ENCODE measurements around the gene OTOGL. TPM values are rescaled to one million over a fixed set of nuclear protein-coding genes. Genes with fewer than 3 reads are reported as not detected.

The OTOGL gene
- polyA plus RNA-seq, 2 of the 4 experiments (the other 2 are of a cell fraction): 0.04 TPM; not detected in 1

DNA sequence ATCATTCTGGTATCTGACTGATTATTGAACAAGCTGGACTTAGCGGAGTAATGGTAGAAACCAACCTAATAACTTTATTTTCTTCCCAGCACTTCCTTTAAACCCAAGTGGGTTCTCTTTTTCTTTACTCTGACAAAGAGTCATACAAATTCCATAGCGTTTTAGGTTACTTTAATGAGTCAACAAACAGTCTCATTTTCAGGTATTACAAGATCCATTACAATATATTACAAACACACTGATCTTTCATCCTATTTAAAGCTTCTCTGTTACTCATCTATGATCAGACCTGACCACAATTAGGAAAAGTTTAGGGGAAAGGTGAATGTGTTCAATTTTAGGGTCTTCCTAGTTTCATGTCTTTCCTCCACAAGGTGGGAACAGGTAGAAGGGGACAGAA lies 305.3 kb downstream of the OTOGL start:
- H3K27ac ChIP-seq: no peak overlapping the region
- WGBS (ENCODE audit: missing lambda C conversion rate): 36% methylated on average over 2 of the region's 2 CpGs
- TF ChIP-seq, protein P1, sequence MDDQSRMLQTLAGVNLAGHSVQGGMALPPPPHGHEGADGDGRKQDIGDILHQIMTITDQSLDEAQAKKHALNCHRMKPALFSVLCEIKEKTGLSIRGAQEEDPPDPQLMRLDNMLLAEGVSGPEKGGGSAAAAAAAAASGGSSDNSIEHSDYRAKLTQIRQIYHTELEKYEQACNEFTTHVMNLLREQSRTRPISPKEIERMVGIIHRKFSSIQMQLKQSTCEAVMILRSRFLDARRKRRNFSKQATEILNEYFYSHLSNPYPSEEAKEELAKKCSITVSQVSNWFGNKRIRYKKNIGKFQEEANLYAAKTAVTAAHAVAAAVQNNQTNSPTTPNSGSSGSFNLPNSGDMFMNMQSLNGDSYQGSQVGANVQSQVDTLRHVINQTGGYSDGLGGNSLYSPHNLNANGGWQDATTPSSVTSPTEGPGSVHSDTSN (IDR thresholded peaks at IDR 0.05): no peak
- no peak for TF ChIP-seq ZC3H11A (IDR thresholded peaks at IDR 0.05)
- no peak for TF ChIP-seq TFCP2L1 (CRISPR knock-in tag; IDR thresholded peaks at IDR 0.05)
- no peak for TF ChIP-seq JUNB (IDR thresholded peaks at IDR 0.05)
- TF ChIP-seq NPAS2 (CRISPR knock-in tag; IDR thresholded peaks at IDR 0.05; ENCODE audit: borderline replicate concordance): no peak
- TF ChIP-seq SREBF2 (IDR thresholded peaks at IDR 0.05): no peak
- TF ChIP-seq, protein P2, sequence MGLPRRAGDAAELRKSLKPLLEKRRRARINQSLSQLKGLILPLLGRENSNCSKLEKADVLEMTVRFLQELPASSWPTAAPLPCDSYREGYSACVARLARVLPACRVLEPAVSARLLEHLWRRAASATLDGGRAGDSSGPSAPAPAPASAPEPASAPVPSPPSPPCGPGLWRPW (IDR thresholded peaks at IDR 0.05): no peak
- no peak for TF ChIP-seq NR3C1 (IDR thresholded peaks at IDR 0.05)
- TF ChIP-seq MAFK (IDR thresholded peaks at IDR 0.05; ENCODE audit: partially characterized antibody): no peak
- no peak for TF ChIP-seq EHMT2 (IDR thresholded peaks at IDR 0.05; ENCODE audit: low read depth)
- no peak for TF ChIP-seq CHD2 (IDR thresholded peaks at IDR 0.05; ENCODE audit: low read length, partially characterized antibody)
- TF ChIP-seq, protein P3, sequence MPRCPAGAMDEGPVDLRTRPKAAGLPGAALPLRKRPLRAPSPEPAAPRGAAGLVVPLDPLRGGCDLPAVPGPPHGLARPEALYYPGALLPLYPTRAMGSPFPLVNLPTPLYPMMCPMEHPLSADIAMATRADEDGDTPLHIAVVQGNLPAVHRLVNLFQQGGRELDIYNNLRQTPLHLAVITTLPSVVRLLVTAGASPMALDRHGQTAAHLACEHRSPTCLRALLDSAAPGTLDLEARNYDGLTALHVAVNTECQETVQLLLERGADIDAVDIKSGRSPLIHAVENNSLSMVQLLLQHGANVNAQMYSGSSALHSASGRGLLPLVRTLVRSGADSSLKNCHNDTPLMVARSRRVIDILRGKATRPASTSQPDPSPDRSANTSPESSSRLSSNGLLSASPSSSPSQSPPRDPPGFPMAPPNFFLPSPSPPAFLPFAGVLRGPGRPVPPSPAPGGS (IDR thresholded peaks at IDR 0.05): no peak
- no peak for TF ChIP-seq MAZ (IDR thresholded peaks at IDR 0.05; ENCODE audit: borderline replicate concordance, low read depth, low read length)
- no peak for TF ChIP-seq RARB (CRISPR knock-in tag; IDR thresholded peaks at IDR 0.05)
- TF ChIP-seq MYC (IDR thresholded peaks at IDR 0.05; ENCODE audit: borderline replicate concordance, low read length): no peak
- no peak for TF ChIP-seq CBX2 (IDR thresholded peaks at IDR 0.05; ENCODE audit: borderline replicate concordance, low read depth)
- TF ChIP-seq CBX8 (IDR thresholded peaks at IDR 0.05): no peak
- DNase-seq (ENCODE audit: low read depth in 1 of 2, low spot score in 1 of 2) (no peak), FAIRE-seq (no peak), ATAC-seq (no peak)
- no peaks in the 10 kb centered on the region for H3K9me3 ChIP-seq
- CTCF ChIA-PET: no interaction called here
- POLR2A ChIA-PET: no interaction called here
- no peaks in the 10 kb centered on the region for H3K4me1 ChIP-seq
- H3K4me2 ChIP-seq: no peak overlapping the region
- H3K4me3 ChIP-seq: no peak overlapping the region

DNA sequence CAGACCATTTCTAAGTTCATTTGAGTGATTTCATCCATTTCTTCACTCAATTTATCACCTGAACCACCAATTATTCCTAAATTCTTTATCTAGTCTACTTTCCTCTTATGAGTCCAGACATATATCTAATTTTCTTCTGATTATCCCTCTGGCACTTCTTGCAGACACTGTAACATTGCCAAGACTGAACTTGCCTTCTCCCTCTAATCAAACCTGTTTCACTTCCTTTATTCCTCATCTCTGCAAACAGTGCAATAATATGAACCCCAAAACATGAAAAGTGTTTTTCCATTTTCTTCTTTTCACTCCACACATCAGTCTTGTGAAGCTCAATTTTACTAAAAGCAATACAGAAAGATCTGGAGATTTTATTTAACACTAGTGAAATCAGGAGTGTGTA lies 306.9 kb downstream of the OTOGL start:
- no peak for ATAC-seq
- POLR2A ChIA-PET: no interaction called here
- DNase-seq (ENCODE audit: low read depth in 1 of 2, low spot score in 1 of 2): no peak
- Histone ChIP-seq H3K4me3 (no peak overlapping the region), H3K4me1 (no peaks in the 10 kb centered on the region), H3K4me2 (no peak overlapping the region), H3K9me3 (no peaks in the 10 kb centered on the region), H3K27ac (no peak overlapping the region)
- TF ChIP-seq KDM5A (IDR thresholded peaks at IDR 0.05) (no peak), TP53 (CRISPR knock-in tag; IDR thresholded peaks at IDR 0.05) (no peak), KDM1A (IDR thresholded peaks at IDR 0.05; ENCODE audit: low read depth) (no peak), SMC3 (IDR thresholded peaks at IDR 0.05) (no peak), GATA3 (IDR thresholded peaks at IDR 0.05; ENCODE audit: borderline replicate concordance) (no peak), HOXB13 (CRISPR knock-in tag; IDR thresholded peaks at IDR 0.05; ENCODE audit: low read depth) (no peak), CBX8 (IDR thresholded peaks at IDR 0.05) (no peak), ZNF302 (CRISPR knock-in tag; IDR thresholded peaks at IDR 0.05) (no peak)
- CTCF ChIA-PET: no interaction called here
- FAIRE-seq: no peak

DNA sequence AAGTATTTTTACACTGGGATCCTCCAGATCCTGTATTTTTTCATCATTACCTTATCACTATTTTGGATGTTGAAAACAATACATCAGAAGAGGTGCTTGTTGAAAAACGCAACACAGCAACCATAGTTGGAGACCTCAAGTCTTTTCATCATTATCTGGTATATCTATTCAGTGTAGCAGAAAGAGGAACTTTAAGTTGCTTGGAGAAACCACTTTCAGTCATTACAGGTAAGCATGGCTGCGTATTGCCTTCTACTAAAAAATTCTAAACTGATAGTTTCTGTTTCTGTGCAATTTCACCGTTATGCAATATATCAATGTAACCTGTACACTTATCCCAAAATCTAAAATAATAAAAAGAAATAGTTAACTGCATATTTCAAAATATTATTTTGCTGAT lies 312.4 kb downstream of the OTOGL start:
- 10% methylated on average over 3 of the region's 3 CpGs for WGBS (ENCODE audit: missing lambda C conversion rate)
- FAIRE-seq (no peak), ATAC-seq (no peak), DNase-seq (ENCODE audit: low read depth in 1 of 2, low spot score in 1 of 2) (no peak)
- CTCF ChIA-PET: interaction anchor here (0.6 to 2.5 kb wide), 15 partner anchors 11 to 846 kb away, joined by 3 to 10 read pairs (median 3); no protein-coding TSS in a partner anchor
- POLR2A ChIA-PET: no interaction called here
- Histone ChIP-seq H3K4me1 (no peaks in the 10 kb centered on the region), H3K4me3 (no peak overlapping the region), H3K9me3 (no peaks in the 10 kb centered on the region), H3K27ac (no peak overlapping the region), H3K4me2 (no peak overlapping the region)
- TF ChIP-seq, protein P4, sequence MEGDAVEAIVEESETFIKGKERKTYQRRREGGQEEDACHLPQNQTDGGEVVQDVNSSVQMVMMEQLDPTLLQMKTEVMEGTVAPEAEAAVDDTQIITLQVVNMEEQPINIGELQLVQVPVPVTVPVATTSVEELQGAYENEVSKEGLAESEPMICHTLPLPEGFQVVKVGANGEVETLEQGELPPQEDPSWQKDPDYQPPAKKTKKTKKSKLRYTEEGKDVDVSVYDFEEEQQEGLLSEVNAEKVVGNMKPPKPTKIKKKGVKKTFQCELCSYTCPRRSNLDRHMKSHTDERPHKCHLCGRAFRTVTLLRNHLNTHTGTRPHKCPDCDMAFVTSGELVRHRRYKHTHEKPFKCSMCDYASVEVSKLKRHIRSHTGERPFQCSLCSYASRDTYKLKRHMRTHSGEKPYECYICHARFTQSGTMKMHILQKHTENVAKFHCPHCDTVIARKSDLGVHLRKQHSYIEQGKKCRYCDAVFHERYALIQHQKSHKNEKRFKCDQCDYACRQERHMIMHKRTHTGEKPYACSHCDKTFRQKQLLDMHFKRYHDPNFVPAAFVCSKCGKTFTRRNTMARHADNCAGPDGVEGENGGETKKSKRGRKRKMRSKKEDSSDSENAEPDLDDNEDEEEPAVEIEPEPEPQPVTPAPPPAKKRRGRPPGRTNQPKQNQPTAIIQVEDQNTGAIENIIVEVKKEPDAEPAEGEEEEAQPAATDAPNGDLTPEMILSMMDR (IDR thresholded peaks at IDR 0.05): no peak
- TF ChIP-seq CHD2 (IDR thresholded peaks at IDR 0.05; ENCODE audit: low read length, partially characterized antibody): no peak
- TF ChIP-seq, protein P5, sequence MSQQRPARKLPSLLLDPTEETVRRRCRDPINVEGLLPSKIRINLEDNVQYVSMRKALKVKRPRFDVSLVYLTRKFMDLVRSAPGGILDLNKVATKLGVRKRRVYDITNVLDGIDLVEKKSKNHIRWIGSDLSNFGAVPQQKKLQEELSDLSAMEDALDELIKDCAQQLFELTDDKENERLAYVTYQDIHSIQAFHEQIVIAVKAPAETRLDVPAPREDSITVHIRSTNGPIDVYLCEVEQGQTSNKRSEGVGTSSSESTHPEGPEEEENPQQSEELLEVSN (IDR thresholded peaks at IDR 0.05; ENCODE audit: borderline replicate concordance, low read depth): no peak
- TF ChIP-seq HOXB5 (CRISPR knock-in tag; IDR thresholded peaks at IDR 0.05): no peak
- TF ChIP-seq CBX2 (IDR thresholded peaks at IDR 0.05; ENCODE audit: borderline replicate concordance, low read depth): no peak
- no peak for TF ChIP-seq FOSB (CRISPR knock-in tag; IDR thresholded peaks at IDR 0.05)
- TF ChIP-seq RNF2 (IDR thresholded peaks at IDR 0.05; ENCODE audit: borderline replicate concordance, low read depth): no peak
- TF ChIP-seq, protein P6, sequence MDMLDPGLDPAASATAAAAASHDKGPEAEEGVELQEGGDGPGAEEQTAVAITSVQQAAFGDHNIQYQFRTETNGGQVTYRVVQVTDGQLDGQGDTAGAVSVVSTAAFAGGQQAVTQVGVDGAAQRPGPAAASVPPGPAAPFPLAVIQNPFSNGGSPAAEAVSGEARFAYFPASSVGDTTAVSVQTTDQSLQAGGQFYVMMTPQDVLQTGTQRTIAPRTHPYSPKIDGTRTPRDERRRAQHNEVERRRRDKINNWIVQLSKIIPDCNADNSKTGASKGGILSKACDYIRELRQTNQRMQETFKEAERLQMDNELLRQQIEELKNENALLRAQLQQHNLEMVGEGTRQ (IDR thresholded peaks at IDR 0.05): no peak
- no peak for TF ChIP-seq RARB (CRISPR knock-in tag; IDR thresholded peaks at IDR 0.05)
- no peak for TF ChIP-seq EHMT2 (IDR thresholded peaks at IDR 0.05; ENCODE audit: low read depth)
- TF ChIP-seq, protein P7, sequence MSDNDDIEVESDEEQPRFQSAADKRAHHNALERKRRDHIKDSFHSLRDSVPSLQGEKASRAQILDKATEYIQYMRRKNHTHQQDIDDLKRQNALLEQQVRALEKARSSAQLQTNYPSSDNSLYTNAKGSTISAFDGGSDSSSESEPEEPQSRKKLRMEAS (IDR thresholded peaks at IDR 0.05): no peak
- no peak for TF ChIP-seq SMC3 (IDR thresholded peaks at IDR 0.05)
- TF ChIP-seq KDM1A (IDR thresholded peaks at IDR 0.05; ENCODE audit: low read depth): no peak
- no peak for TF ChIP-seq JUNB (IDR thresholded peaks at IDR 0.05)
